Effector memory CD8-positive, alpha-beta T cell (primary cell): ENCODE results near the gene SNX1.
A peak's percentile ranks its signal among the peaks of the same experiment; 100 is the strongest.
"Not testable (repeated sequence)": the region's sequence is repeated elsewhere in the genome, so short reads cannot be mapped to it uniquely, and the experiment has no call there.

Experiments used
- ATAC-seq: fragments of 150-1000 bp; cut with Tn5 transposase; replicated peaks from 2 replicates; pipeline ENCODE4 v1.10.0; 2021; ENCODE audit warnings: mild to moderate bottlenecking, moderate library complexity
- DNase-seq, 3 experiments: peaks; one replicate each; pipeline ENCODE4 v3.0.0; 2021
- H3K27ac Mint-ChIP-seq, 2 donors: one replicate each; pipeline ENCODE4 v1.8.0; 2022; ENCODE audit warnings: mild to moderate bottlenecking in 2 of 2, mixed read lengths in 2 of 2, moderate library complexity in 2 of 2
- H3K27me3 Mint-ChIP-seq, 2 donors: one replicate each; pipeline ENCODE4 v1.8.0; 2022; ENCODE audit warnings: mixed read lengths in 2 of 2
- H3K36me3 Mint-ChIP-seq: one replicate; pipeline ENCODE4 v1.8.0; 2022; ENCODE audit warnings: mild to moderate bottlenecking, moderate library complexity, mixed read lengths; ENCODE audit not compliant: insufficient read depth
- H3K4me1 Mint-ChIP-seq, 2 donors: one replicate each; pipeline ENCODE4 v1.8.0; 2022; ENCODE audit warnings: low read depth in 2 of 2, mixed read lengths in 2 of 2
- H3K4me3 Mint-ChIP-seq, 2 donors: one replicate each; pipeline ENCODE4 v1.8.0; 2022; ENCODE audit warnings: mild to moderate bottlenecking in 2 of 2, mixed read lengths in 2 of 2, moderate library complexity in 2 of 2
- H3K9me3 Mint-ChIP-seq, 2 donors: one replicate each; pipeline ENCODE4 v1.8.0; 2022; ENCODE audit warnings: mixed read lengths in 2 of 2

Gene SNX1

DNA sequence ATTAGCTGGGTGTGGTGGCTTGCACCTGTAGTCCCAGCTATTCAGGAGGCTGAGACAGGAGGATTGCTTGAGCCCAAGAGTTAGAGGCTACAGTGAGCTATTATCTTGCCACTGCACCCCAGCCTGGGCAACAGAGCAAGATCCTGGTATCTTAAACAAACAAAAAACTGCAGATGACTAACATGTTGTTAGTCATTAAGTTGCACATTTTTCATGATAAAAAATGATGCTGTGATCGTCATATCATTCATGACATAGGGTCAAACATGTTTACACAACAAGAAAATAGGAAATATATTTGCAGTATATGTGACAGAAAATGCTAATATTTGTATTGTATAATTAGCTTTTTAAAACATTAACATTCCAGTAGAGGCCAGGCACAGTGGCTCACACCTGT is 29.3 kb upstream of the SNX1 start:
- H3K9me3 Mint-ChIP-seq, result no peaks in the 10 kb centered on the region
- no peak overlapping the region for H3K27ac Mint-ChIP-seq
- H3K27me3 Mint-ChIP-seq, result no peaks in the 10 kb centered on the region
- peaks cover 7% of the 10 kb centered on the region for H3K36me3 Mint-ChIP-seq
- ATAC-seq, result no peak
- peaks cover 6 to 9% of the 10 kb centered on the region in 2 donors for H3K4me1 Mint-ChIP-seq
- H3K4me3 Mint-ChIP-seq, result no peak overlapping the region
- no peak for DNase-seq

GRCh38 chr15:64067564-64068030 is 28.2 kb upstream of the SNX1 start:
- ATAC-seq (peak; percentile 85), DNase-seq (peak; percentile 68 to 75 (median 73))
- Mint-ChIP-seq H3K36me3 (peaks cover 14% of the 10 kb centered on the region), H3K27me3 (no peaks in the 10 kb centered on the region), H3K4me3 (peak overlapping the region; percentile 18 to 38), H3K9me3 (no peaks in the 10 kb centered on the region), H3K4me1 (peaks cover 6 to 9% of the 10 kb centered on the region in 2 donors), H3K27ac (peak overlapping the region; percentile 1 to 62)

GRCh38 chr15:64068133-64068532 is 27.6 kb upstream of the SNX1 start:
- Mint-ChIP-seq H3K4me3 (peak overlapping the region; percentile 18 to 38), H3K27me3 (no peaks in the 10 kb centered on the region), H3K9me3 (no peaks in the 10 kb centered on the region), H3K4me1 (peaks cover 6 to 9% of the 10 kb centered on the region in 2 donors), H3K27ac (peak overlapping the region; percentile 1 to 62), H3K36me3 (peaks cover 14% of the 10 kb centered on the region)
- DNase-seq, result no peak
- ATAC-seq, result peak; percentile 30

GRCh38 chr15:64070106-64070505 is 25.7 kb upstream of the SNX1 start:
- DNase-seq (no peak), ATAC-seq (no peak)
- H3K27ac Mint-ChIP-seq, result peak overlapping the region in 1 of 2 donors; percentile 64
- H3K9me3 Mint-ChIP-seq, result no peaks in the 10 kb centered on the region
- H3K4me3 Mint-ChIP-seq, result no peak overlapping the region
- peaks cover 6 to 9% of the 10 kb centered on the region in 2 donors for H3K4me1 Mint-ChIP-seq
- no peaks in the 10 kb centered on the region for H3K27me3 Mint-ChIP-seq
- H3K36me3 Mint-ChIP-seq, result peaks cover 15% of the 10 kb centered on the region

DNA sequence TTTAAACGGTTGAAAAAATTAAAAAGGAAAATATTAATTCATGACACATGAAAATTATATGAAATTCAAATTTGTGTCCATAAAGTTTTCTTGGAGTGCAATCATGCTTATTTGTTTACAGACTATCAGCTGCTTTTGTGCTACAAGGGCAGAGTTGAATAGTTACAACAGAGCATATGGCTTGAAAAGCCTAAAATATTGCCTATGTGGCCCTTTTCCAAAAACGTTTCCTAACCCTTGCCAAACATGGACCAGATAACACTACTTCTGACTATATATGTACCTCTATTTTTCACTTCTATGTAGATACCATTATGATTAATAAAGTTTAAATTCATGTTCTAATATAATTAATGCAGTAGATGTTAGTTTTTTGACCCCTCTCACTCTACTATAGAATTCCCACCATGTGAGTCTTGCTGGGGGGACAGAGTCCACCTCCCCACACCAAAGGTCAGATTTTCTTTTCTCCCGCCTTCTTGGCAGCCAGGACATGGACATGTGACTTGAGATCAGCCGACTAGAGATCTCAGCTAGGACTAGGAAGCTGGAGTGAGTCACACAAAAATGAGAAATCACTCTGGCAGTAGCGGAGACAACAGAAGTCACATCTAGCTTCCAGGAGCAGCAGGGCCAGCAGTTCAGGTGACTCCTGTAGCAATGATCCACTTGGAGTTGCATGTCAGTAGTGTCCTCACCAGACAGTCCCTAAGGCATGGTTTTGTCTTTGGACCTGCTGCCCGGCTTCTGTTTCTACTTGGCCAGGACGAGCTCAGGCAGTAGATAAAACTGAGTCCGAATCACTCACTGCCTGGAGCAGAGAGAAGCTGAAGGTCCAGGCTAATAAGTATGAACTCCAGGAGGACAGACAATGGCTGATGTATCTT is 24.6 kb upstream of the SNX1 start:
- H3K4me3 Mint-ChIP-seq, result no peak overlapping the region
- ATAC-seq (no peak), DNase-seq (no peak)
- peaks cover 6 to 9% of the 10 kb centered on the region in 2 donors for H3K4me1 Mint-ChIP-seq
- no peaks in the 10 kb centered on the region for H3K27me3 Mint-ChIP-seq
- no peak overlapping the region for H3K27ac Mint-ChIP-seq
- H3K36me3 Mint-ChIP-seq, result peaks cover 19% of the 10 kb centered on the region
- H3K9me3 Mint-ChIP-seq, result no peaks in the 10 kb centered on the region

DNA sequence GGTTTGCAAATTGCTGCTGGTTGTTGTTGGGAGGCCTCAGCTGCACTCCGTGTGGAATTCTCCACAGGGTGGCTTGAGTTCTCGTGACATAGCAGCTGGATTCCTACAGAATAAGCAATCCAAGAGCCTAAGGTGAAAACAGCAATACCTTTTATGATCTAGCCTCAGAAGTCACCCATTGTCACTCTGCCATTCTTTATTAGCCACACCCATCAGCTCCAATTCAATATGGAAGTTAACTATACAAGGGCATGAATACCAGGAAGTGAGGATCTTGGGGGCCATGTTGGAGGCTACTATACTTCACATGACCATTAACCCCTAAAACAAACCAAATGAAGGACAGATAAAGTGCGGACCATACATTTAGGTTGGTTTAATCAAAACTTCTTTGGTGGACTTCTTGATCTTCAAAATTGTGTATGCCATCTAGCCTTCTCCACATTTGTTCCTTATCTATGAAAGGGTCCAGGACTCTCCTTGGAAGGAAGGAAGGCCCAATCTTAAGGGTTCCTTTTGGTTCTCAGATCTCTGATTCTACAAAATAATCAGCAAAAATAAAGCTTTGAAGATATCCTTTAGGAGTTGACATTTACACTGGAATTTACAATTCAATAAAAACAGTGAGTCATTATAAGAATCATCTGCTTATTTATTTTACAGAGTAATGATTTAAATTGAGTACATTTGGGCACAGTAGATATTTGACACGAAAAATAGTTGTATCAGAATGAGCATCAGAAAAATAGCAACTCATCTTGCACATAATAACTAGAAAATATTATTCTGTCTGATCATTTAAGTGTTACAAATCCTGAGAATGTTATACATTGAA is 23.6 kb upstream of the SNX1 start:
- DNase-seq, result no peak
- H3K36me3 Mint-ChIP-seq, result peaks cover 19% of the 10 kb centered on the region
- H3K4me1 Mint-ChIP-seq, result peaks cover 6 to 9% of the 10 kb centered on the region in 2 donors
- no peaks in the 10 kb centered on the region for H3K9me3 Mint-ChIP-seq
- no peaks in the 10 kb centered on the region for H3K27me3 Mint-ChIP-seq
- ATAC-seq, result no peak
- no peak overlapping the region for H3K4me3 Mint-ChIP-seq
- H3K27ac Mint-ChIP-seq, result no peak overlapping the region

DNA sequence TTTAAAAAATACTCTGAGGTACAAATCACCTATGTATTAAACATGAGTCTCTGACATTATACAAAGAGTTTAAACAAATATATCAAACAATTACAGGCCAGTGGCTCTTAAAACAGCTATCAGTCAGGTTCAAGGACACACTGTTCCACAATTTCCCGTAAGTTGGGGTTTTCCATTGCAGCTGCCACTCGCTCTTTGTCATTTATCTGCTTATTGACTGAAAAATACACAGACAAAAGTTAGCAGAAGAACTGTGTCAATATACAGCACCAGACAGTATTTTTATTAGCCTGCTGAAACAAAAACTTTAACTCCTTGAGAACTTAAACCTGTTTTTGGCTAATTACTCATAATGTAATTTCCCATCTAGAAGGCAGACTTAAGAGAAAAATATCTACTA is 23.0 kb upstream of the SNX1 start:
- H3K9me3 Mint-ChIP-seq, result no peaks in the 10 kb centered on the region

GRCh38 chr15:64073496-64073895 is 22.3 kb upstream of the SNX1 start:
- DNase-seq, H3K9me3 Mint-ChIP-seq, ATAC-seq, H3K4me3 Mint-ChIP-seq, H3K4me1 Mint-ChIP-seq, H3K27ac Mint-ChIP-seq, H3K27me3 Mint-ChIP-seq: not testable (repeated sequence)
- H3K36me3 Mint-ChIP-seq, result peaks cover 22% of the 10 kb centered on the region

More for the DNA sequence above, 23.0 kb upstream of the SNX1 start:
- DNase-seq (no peak), ATAC-seq (no peak)
- Mint-ChIP-seq H3K36me3 (peaks cover 19% of the 10 kb centered on the region), H3K27ac (no peak overlapping the region), H3K27me3 (no peaks in the 10 kb centered on the region), H3K4me3 (no peak overlapping the region), H3K4me1 (peaks cover under 1 to 8% of the 10 kb centered on the region in 2 donors)

DNA sequence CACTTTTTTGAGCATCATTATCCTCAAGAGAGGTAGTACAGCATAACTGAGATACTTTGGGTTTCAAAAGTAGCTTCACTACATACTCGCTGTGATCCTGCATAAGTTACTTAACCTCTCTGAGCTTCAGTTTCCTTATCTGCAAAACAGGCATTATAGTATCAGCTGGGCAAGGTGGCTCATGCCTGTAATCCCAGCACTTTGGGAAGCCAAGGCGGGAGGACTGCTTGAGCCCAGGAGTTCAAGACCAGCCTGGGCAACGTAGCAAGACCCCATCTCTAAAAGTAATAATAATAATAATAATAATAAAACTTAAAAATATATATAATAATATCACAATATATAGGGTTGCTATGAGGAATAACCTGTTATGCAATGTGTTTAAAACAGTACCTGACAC is 13.0 kb upstream of the SNX1 start:
- no peak overlapping the region for H3K27ac Mint-ChIP-seq
- peaks cover 26% of the 10 kb centered on the region for H3K36me3 Mint-ChIP-seq
- no peaks in the 10 kb centered on the region for H3K27me3 Mint-ChIP-seq
- DNase-seq, result no peak
- H3K9me3 Mint-ChIP-seq, result no peaks in the 10 kb centered on the region
- no peak for ATAC-seq
- H3K4me3 Mint-ChIP-seq, result no peak overlapping the region
- H3K4me1 Mint-ChIP-seq, result no peaks in the 10 kb centered on the region

- Mint-ChIP-seq H3K4me3 (no peak overlapping the region), H3K9me3 (no peaks in the 10 kb centered on the region), H3K36me3 (peaks cover 29% of the 10 kb centered on the region), H3K27ac (no peak overlapping the region), H3K4me1 (peaks cover 32 to 46% of the 10 kb centered on the region in 2 donors), H3K27me3 (no peaks in the 10 kb centered on the region)
- DNase-seq (no peak), ATAC-seq (no peak)
Measured at GRCh38 chr15:64089543-64090280, 6.1 kb upstream of the SNX1 start.

DNA sequence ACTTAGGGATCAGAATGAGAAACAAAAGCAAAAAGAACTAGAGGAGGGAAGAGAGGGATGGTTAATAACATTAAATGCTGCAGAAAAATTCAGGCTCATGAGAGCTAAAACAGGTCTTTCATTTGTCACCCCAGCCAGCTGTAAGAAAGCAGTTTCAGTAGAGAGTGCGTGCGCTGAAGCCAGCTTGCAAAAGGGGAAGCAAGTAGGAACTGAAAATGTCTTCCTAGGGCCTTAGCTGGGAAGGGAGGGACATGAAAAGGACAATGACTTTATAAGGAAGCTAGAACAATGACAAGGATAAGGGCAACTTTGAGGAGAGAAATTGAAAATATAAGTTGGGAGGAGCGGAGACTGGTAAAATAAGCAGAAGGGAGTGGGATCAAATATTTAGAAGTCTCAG is 5.3 kb upstream of the SNX1 start:
- Mint-ChIP-seq H3K4me3 (no peak overlapping the region), H3K36me3 (peaks cover 26% of the 10 kb centered on the region), H3K27ac (no peak overlapping the region), H3K9me3 (no peaks in the 10 kb centered on the region), H3K27me3 (no peaks in the 10 kb centered on the region), H3K4me1 (peaks cover 39 to 53% of the 10 kb centered on the region in 2 donors)
- DNase-seq (no peak), ATAC-seq (no peak)

- H3K27ac Mint-ChIP-seq, result peak overlapping the region; percentile 99 to 100
- H3K36me3 Mint-ChIP-seq, result peaks cover 22% of the 10 kb centered on the region
- DNase-seq, result no peak
Measured at GRCh38 chr15:64092075-64092820, 3.5 kb upstream of the SNX1 start.

More at GRCh38 chr15:64092075-64092820, 3.5 kb upstream of the SNX1 start:
- H3K4me1 Mint-ChIP-seq, result peaks cover 49 to 71% of the 10 kb centered on the region in 2 donors
- H3K27me3 Mint-ChIP-seq, result no peaks in the 10 kb centered on the region
- H3K4me3 Mint-ChIP-seq, result peak overlapping the region; percentile 100
- no peaks in the 10 kb centered on the region for H3K9me3 Mint-ChIP-seq
- ATAC-seq, result no peak
